CD4-positive, alpha-beta T cell treated with Interleukin-4 for 1 hour (primary cell): ENCODE data around the gene GCDH.
"Not testable (repeated sequence)": the region's sequence is repeated elsewhere in the genome, so short reads cannot be mapped to it uniquely, and the experiment has no call there.

Experiments used
- DNase-seq, 2 donors: peaks; one replicate each; pipeline ENCODE4 v3.0.0-alpha.2; 2020 to 2022

The GCDH gene

DNA sequence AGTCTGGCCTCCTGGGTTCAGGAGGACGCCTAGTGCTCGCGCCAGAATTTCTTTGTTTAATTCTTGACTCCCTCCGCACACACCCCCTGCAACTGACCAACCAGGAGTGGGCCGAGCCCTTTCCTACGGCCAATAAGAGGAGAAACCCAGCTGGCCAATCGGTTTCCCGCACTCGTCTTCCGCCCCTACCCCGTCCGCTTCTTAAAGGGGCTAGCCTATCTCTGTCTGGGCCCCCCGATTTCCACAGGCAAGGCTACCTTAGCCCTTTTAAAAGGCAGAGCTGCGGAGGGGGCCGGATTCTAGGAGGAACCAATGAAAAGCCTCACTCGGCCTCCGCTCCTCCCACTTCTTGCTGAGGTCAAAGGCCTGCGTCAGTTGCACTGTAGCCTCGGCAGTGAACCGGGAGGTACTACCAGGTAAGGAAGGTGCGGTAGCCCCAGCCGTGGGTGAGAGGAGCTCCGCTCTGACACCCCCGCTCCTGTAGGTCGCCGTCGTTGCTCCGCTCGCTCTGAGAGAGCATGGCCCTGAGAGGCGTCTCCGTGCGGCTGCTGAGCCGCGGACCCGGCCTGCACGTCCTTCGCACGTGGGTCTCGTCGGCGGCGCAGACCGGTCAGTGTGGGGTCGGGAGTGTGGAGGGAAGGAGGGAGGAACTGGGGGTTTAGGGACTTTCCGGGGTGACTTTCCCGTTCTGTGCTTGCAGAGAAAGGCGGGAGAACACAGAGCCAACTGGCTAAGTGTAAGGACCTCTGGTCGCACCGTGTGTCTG lies at the start of gene GCDH:
TSS of gene GCDH (plus strand) at position 374 of the 766 bp plus-strand sequence. CDS start at position 519, 145 bp downstream.
- peak; percentile 98 to 99 for DNase-seq

DNA sequence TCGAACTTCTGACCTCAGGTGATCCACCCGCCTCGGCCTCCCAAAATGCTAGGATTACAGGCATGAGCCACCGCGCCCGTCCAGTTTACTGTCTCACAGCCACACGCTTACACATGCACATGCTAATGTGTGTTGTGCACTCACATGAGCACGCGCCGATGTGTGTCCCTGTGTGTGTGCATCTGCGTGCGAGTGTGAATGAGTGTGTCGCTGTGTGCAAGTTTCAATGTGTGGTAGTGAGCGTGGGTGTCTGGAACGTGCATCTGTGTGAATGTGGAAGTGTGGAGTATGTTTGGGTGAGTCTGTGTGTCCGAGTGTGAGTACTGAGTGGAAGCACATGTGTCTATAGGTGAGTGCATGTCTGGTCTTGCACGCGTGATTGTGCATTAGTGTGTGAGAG lies 48.4 kb upstream of the GCDH start:
- DNase-seq, result no peak

DNA sequence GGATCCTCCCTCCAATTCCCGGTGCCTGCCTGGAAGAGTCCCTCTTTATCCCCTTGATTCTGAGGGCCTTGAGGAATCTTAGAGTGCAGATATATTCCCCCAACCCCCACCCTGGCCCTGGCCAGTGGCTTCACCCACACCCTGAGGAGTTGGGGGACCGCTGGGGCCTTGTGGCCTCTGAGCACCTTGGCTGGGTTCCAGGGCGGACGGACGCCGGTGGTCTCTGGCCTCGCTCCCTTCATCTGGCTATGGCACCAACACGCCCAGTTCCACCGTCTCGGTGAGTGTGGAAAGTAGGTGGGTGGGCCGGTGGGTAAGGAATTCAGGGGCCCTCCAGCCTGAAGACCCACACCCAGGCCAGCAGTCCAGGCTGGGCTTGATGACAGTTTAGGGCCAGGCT lies 47.6 kb upstream of the GCDH start:
- DNase-seq, result no peak

DNA sequence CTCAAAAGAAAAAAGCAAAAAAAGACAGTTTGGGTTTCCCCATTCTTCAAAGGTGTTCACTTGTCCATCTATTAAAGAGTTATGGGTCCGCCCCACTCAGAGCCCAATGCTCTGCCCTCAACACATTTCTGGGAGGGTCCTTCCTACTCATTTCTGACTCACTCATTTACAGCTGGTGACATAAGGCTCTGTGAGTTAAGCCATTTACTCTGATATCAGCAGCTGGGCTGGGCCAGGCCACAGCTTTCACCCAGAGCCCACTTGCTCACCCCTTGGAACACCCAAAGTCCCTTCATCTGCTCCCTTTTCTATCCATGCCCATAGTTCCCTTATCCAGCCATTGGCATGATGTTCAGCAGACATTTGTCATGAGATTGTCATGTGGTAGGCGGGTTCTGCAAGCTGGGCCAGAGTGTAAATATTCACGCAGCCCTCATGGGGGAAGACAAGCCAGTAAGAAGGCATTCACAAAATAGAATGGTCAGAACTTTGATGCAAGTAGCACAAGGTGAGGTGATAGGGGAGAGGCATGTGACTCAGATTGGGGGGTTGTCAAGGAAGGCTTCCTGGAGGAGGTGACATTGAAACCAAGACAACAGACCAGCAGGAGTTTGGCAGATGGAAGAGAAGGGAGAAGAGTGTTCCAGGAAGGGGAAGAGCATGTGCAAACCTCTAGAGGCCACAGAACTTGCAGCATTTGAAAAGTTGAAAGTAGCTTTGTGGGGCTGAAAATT lies 46.8 kb upstream of the GCDH start:
- no peak for DNase-seq

- DNase-seq, result not testable (repeated sequence)
These were observed 44.3 kb upstream of the GCDH start for GRCh38 chr19:12846613-12847012.

DNA sequence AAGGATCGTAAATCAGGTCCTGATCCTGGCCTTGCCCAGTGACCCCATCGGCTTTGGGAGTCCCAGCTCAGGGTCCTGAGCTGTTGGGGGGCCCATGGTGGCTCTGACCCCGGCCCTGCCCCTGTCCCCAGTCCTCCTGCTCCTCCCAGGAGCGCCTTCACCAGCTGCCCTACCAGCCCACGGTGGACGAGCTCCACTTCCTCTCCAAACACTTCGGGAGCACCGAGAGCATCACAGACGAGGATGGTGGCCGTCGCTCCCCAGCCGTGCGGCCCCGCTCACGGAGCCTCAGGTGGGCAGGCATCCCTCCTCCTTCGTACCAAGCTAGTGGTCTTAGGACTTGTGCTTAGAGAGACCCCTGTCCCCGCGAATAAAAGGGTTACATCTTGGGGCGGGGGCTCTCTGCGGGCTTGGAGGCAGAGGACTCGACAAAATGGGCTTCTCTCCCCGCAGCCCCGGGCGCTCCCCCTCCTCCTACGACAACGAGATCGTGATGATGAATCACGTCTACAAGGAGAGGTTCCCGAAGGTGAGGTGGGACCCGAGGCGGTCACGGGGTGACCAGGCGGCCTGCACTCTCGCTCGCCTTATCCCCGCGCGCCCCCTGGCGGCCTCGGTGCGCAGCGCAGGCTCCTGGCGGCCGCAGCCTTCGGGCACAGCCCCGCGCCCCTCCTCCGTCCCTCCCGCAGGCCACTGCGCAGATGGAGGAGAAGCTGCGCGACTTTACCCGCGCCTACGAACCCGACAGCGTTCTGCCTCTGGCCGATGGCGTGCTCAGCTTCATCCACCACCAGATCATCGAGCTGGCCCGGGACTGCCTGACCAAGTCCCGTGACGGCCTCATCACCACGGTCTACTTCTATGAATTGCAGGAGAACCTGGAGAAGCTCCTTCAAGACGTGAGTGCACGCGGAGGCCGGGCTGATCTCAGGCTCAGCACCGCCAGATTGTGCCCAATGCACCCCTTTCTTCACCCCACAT lies 43.5 kb upstream of the GCDH start:
- peak; percentile 79 to 82 for DNase-seq

GRCh38 chr19:12856653-12857052 lies 34.3 kb upstream of the GCDH start:
- DNase-seq, result no peak

DNA sequence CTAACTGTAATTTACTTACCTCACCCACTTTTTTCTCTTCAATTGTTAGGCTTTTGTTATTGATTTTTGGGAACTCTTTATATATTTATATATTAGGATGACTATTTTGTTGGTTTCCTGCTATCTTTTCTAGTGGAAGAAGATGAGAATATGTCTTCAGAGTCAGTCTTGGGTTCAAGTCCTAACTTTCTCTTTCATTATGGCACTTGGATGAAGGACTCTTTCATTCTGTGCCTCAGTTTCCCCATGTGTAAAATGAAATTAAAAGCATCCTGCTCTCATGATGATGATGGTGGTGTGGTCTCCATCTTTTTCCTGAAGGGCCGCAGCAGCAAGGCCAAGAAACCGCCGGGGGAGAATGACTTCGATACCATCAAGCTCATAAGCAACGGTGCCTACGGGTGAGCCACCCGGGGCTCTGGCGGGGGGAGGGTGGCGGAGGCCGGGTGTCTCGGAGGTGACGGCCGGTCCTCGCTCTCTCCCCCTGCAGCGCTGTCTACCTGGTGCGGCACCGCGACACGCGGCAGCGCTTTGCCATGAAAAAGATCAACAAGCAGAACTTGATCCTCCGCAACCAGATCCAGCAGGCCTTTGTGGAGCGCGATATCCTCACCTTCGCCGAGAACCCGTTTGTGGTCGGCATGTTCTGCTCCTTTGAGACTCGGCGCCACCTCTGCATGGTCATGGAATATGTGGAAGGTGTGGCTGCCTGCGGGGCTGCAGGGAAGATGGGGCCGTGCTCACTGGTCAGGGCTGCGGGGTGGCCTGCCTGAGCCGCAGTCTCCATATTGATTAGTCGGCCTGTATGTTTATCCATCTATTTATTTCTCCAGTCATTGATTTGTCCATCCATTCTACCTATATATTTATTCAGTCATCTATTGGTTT lies 32.7 kb upstream of the GCDH start:
- DNase-seq, result no peak

DNA sequence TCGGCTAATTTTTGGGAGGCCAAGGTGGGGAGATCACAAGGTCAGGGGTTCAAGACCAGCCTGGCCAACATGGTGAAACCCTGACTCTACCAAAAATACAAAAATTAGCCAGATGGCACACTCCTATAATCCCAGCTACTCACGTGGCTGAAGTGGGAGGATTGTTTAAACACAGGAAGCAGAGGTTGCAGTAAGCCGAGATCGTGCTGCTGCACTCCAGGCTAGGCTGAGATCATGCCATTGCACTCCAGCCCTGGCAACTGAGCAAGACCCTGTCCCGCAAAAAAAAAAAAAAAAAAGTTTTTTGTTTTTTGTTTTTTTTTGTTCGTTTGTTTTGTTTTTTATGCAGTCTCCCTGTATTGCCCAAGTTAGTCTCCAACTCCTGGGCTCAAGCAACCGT lies 31.4 kb upstream of the GCDH start:
- no peak for DNase-seq

DNA sequence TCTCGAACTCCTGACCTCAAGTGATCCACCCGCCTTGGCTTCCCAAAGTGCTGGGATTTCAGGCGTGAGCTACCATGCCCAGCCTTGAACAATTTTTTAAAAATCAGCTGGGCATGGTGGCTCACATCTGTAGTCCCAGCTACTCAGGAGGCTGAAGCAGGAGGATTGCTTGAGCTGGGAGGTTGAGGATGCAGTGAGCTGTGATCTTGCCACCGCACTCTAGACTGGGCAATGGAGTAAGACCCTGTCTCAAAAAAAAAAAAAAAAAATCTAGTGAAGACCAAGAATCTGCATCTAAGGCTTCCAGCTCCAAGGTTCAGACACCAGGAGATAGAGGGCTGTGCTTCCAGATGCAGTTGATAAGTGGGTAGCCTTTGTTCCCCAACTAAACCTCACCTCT lies 26.8 kb upstream of the GCDH start:
- no peak for DNase-seq

- DNase-seq, result no peak
These were observed 25.9 kb upstream of the GCDH start for GRCh38 chr19:12864721-12865715.

- no peak for DNase-seq
These were observed 25.1 kb upstream of the GCDH start for GRCh38 chr19:12865746-12866415.

DNA sequence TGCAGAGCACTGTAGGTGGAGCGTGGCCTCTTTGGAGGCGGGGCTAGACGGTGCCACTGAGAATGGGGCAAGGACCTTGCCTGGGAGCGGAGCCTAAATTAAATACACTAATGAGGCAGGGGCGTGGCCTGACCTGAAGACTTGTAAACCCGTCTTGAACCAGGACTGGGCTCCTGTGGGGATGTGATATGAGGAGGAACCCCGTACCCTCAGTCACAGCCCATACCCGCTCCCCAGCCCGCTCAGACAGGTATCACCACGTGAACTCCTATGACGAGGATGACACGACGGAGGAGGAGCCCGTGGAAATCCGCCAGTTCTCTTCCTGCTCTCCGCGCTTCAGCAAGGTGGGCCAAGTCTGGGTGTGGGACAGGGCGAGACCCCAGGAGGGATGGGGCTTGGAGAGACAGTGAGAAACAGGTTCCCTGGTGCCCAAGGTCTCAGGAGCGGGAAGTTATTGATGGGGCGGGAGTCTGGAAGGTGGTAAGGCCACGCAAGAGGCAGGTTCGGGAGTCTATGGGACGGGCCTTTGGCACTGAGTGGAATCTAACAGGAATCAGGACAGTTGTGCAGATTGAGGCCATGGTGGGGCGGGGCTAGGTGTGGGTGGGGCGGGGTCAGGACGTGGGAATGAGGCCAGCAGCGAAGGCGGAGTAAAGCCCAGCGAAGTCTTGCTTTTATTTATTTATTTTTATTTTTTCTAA lies 24.4 kb upstream of the GCDH start:
- no peak for DNase-seq

- peak; percentile 65 to 72 for DNase-seq
These were observed 23.6 kb upstream of the GCDH start for GRCh38 chr19:12867120-12868099.

GRCh38 chr19:12868540-12869112 lies 22.3 kb upstream of the GCDH start:
- no peak for DNase-seq

DNA sequence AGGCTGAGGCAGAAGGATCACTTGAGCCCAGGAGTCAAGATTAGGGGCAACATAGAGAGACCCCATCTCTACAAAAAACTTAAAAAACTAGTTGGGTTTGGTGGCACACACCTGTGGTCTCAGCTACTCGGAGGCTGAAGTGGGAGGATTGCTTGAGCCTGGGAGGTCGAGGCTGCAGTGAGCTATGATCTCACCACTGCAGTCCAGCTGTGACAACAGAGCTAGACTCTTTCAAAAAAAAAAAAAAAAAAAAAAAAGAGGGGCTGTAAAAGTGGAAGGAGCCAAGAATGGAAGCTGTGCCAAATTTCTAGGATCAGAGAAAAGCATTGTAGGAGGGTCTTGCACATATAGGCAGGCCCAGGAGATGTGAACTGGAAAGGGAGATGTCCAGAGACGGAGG lies 19.3 kb upstream of the GCDH start:
- no peak for DNase-seq

DNA sequence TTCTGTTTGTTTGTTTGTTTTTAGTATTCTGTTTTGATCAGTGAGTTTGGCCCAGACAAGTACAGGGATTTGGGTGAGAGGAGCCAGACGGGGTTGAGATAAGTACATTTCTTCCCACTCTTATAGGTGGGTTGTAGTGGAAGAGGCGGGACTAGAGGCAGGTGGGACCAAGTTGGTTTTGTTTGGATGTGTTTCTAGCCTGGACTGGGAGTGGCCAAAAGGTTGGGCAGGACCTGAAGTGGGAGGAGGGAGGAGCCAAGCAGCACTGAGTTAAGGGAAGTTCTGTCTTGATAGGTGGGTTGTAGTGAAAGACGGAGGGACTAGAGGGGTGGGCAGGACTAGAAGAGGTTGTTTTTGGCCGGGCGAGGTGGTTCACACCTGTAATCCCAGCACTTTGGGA lies 18.7 kb upstream of the GCDH start:
- no peak for DNase-seq
